Loucy (cell line): ENCODE measurements around the gene CD74.

Experiments used
- CTCF ChIP-seq: fragments of 200-600 bp; sonication (generic); conservative IDR thresholded peaks from 2 replicates; pipeline ENCODE4 v1.5.1; 2014; ENCODE audit warnings: mild to moderate bottlenecking, antibody characterized with exemption, low read length
- EZH2phosphoT487 ChIP-seq: fragments of 200-600 bp; IDR thresholded peaks from 2 replicates; pipeline ENCODE4 v1.6.1; 2018; ENCODE audit warnings: antibody characterized with exemption, mild to moderate bottlenecking, moderate library complexity, borderline replicate concordance

- TF ChIP-seq CTCF (no peak), EZH2phosphoT487 (no peak)
Measured at GRCh38 chr5:150394131-150394530, 18.6 kb downstream of the CD74 start.
